Panc1 (cell line): ENCODE data around the gene MTSS2.

Source experiments
- CTCF ChIP-seq: fragments of 450-650 bp; IDR thresholded peaks from 2 replicates; pipeline ENCODE4 v1.5.1; 2017; ENCODE audit warnings: mild to moderate bottlenecking
- POLR2AphosphoS5 ChIP-seq: IDR thresholded peaks from 2 replicates; pipeline ENCODE4 v1.6.1; 2012; ENCODE audit warnings: mild to moderate bottlenecking, low read depth, low read length, moderate library complexity
- TCF7L2 ChIP-seq: IDR thresholded peaks from 2 replicates; pipeline ENCODE4 v1.6.1; 2011; ENCODE audit warnings: mild to moderate bottlenecking, low read depth, low read length, inconsistent platforms

- TF ChIP-seq CTCF (no peak), POLR2AphosphoS5 (no peak), TCF7L2 (no peak)
These were observed 8.2 kb downstream of the MTSS2 start for GRCh38 chr16:70677499-70678120.
